IPS-15b (cell line): ENCODE measurements around the gene GNA14.
"Not testable (repeated sequence)": the region's sequence is repeated elsewhere in the genome, so short reads cannot be mapped to it uniquely, and the experiment has no call there.

Source experiments
- H3K27me3 ChIP-seq: one replicate; pipeline ENCODE4 v1.6.1; 2013; ENCODE audit warnings: low read length; ENCODE audit not compliant: control insufficient read depth, insufficient read depth
- H3K36me3 ChIP-seq: one replicate; pipeline ENCODE4 v1.6.1; 2013; ENCODE audit warnings: low read length; ENCODE audit not compliant: control insufficient read depth, insufficient read depth
- H3K4me1 ChIP-seq: one replicate; pipeline ENCODE4 v1.6.1; 2013; ENCODE audit warnings: mild to moderate bottlenecking, low read length; ENCODE audit not compliant: control insufficient read depth, insufficient read depth
- H3K4me3 ChIP-seq: one replicate; pipeline ENCODE4 v1.5.1; 2013; ENCODE audit warnings: low read depth, low read length
- H3K9ac ChIP-seq: one replicate; pipeline ENCODE4 v1.6.1; 2013; ENCODE audit warnings: low read depth, mild to moderate bottlenecking, low read length
- H3K9me3 ChIP-seq: one replicate; pipeline ENCODE4 v1.6.1; 2013; ENCODE audit warnings: mild to moderate bottlenecking, low read length; ENCODE audit not compliant: control insufficient read depth, insufficient read depth

GNA14 gene

GRCh38 chr9:77597057-77597456 is 51.1 kb downstream of the GNA14 start:
- H3K9ac ChIP-seq = no peak overlapping the region
- no peaks in the 10 kb centered on the region for H3K9me3 ChIP-seq
- no peaks in the 10 kb centered on the region for H3K4me1 ChIP-seq
- H3K27me3 ChIP-seq = no peaks in the 10 kb centered on the region
- no peak overlapping the region for H3K4me3 ChIP-seq
- H3K36me3 ChIP-seq = no peaks in the 10 kb centered on the region

DNA sequence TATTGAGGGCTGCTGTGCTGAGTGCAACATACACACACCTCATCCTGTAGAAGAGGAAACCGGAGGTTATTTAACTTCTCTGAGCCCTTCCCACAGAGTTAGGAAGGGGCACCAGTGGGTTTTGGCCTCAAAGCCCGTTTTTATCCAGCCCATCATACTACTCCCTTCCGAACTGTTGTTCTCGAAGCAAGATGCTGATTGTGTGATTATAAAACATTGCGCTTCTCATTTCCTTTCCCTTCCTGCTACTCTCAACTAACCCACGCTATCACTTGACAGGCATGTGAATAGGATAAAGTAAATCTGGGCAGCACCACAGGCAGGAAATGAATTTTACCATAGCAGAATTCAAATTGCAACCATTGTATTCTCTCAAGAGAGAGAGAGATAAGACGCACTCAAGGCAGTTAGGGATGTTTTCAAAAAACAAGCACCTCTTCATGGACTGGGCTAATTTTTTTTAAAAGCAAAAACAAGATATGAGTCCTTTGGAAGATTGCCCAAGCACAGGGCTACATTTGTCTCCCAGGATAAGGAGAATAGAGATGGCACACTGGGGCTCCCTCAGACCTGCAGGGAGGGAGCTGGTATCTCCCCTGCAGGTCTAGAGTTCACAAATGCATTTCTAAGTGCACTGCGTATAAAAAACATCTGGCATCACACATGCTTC is 52.6 kb downstream of the GNA14 start:
- H3K27me3 ChIP-seq = no peaks in the 10 kb centered on the region
- H3K9me3 ChIP-seq = no peaks in the 10 kb centered on the region
- no peak overlapping the region for H3K9ac ChIP-seq
- H3K4me1 ChIP-seq = no peaks in the 10 kb centered on the region
- no peak overlapping the region for H3K4me3 ChIP-seq
- H3K36me3 ChIP-seq = no peaks in the 10 kb centered on the region

GRCh38 chr9:77594963-77595362 is 53.2 kb downstream of the GNA14 start:
- H3K4me3 ChIP-seq = no peak overlapping the region
- H3K4me1 ChIP-seq = no peaks in the 10 kb centered on the region
- no peak overlapping the region for H3K9ac ChIP-seq
- H3K36me3 ChIP-seq = no peaks in the 10 kb centered on the region
- H3K27me3 ChIP-seq = no peaks in the 10 kb centered on the region
- no peaks in the 10 kb centered on the region for H3K9me3 ChIP-seq

- Histone ChIP-seq H3K4me3 (no peak overlapping the region), H3K4me1 (peaks cover 9% of the 10 kb centered on the region), H3K9ac (no peak overlapping the region), H3K27me3 (no peaks in the 10 kb centered on the region), H3K9me3 (no peaks in the 10 kb centered on the region), H3K36me3 (no peaks in the 10 kb centered on the region)
These were observed 54.6 kb downstream of the GNA14 start for GRCh38 chr9:77593528-77593927.

GRCh38 chr9:77592476-77592875 is 55.6 kb downstream of the GNA14 start:
- H3K36me3 ChIP-seq = no peaks in the 10 kb centered on the region
- no peak overlapping the region for H3K4me3 ChIP-seq
- no peaks in the 10 kb centered on the region for H3K9me3 ChIP-seq
- peaks cover 19% of the 10 kb centered on the region for H3K4me1 ChIP-seq
- no peaks in the 10 kb centered on the region for H3K27me3 ChIP-seq
- H3K9ac ChIP-seq = no peak overlapping the region

GRCh38 chr9:77589046-77589795 is 58.9 kb downstream of the GNA14 start:
- Histone ChIP-seq H3K27me3 (no peaks in the 10 kb centered on the region), H3K4me1 (peaks cover 39% of the 10 kb centered on the region), H3K9ac (no peak overlapping the region), H3K9me3 (no peaks in the 10 kb centered on the region), H3K4me3 (no peak overlapping the region), H3K36me3 (no peaks in the 10 kb centered on the region)

- H3K4me3 ChIP-seq = no peak overlapping the region
- H3K9me3 ChIP-seq = no peaks in the 10 kb centered on the region
- no peak overlapping the region for H3K9ac ChIP-seq
- no peaks in the 10 kb centered on the region for H3K27me3 ChIP-seq
- no peaks in the 10 kb centered on the region for H3K36me3 ChIP-seq
- peaks cover 47% of the 10 kb centered on the region for H3K4me1 ChIP-seq
These were observed 59.7 kb downstream of the GNA14 start for GRCh38 chr9:77588271-77588937.

- Histone ChIP-seq H3K4me3 (no peak overlapping the region), H3K36me3 (no peaks in the 10 kb centered on the region), H3K4me1 (peaks cover 51% of the 10 kb centered on the region), H3K9me3 (no peaks in the 10 kb centered on the region), H3K9ac (no peak overlapping the region), H3K27me3 (no peaks in the 10 kb centered on the region)
These were observed 60.3 kb downstream of the GNA14 start for GRCh38 chr9:77587851-77588250.

GRCh38 chr9:77587042-77587441 is 61.1 kb downstream of the GNA14 start:
- no peak overlapping the region for H3K4me3 ChIP-seq
- H3K36me3 ChIP-seq = no peaks in the 10 kb centered on the region
- H3K9me3 ChIP-seq = no peaks in the 10 kb centered on the region
- H3K9ac ChIP-seq = no peak overlapping the region
- no peaks in the 10 kb centered on the region for H3K27me3 ChIP-seq
- peaks cover 51% of the 10 kb centered on the region for H3K4me1 ChIP-seq

- H3K9ac ChIP-seq = no peak overlapping the region
- H3K4me1 ChIP-seq = peaks cover 51% of the 10 kb centered on the region
These were observed 61.5 kb downstream of the GNA14 start for GRCh38 chr9:77586591-77586990.

GRCh38 chr9:77585335-77585786 is 62.8 kb downstream of the GNA14 start:
- Histone ChIP-seq H3K4me1 (peaks cover 51% of the 10 kb centered on the region), H3K36me3 (no peaks in the 10 kb centered on the region), H3K27me3 (no peaks in the 10 kb centered on the region), H3K9ac (no peak overlapping the region), H3K4me3 (no peak overlapping the region), H3K9me3 (no peaks in the 10 kb centered on the region)

More at GRCh38 chr9:77586591-77586990, 61.5 kb downstream of the GNA14 start:
- Histone ChIP-seq H3K4me3 (no peak overlapping the region), H3K9me3 (no peaks in the 10 kb centered on the region), H3K27me3 (no peaks in the 10 kb centered on the region), H3K36me3 (no peaks in the 10 kb centered on the region)

DNA sequence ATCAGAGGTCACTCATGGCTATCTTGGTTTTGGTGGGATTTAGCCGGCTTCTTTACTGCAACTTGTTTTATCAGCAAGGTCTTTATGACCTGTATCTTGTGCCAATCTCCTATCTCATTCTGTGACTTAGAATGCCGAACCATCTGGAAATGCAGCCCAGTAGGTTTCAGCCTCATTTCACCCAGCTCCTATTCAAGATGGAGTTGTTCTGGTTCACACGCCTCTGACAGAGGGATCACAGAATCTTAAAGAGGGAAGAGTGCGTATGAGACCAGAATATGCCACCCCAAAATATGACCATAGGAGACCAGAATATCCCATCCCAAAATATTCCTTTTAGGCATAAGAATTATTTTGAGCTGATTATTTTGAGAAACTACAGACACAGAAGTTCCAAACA is 63.2 kb downstream of the GNA14 start:
- not testable (repeated sequence) for H3K36me3 ChIP-seq, H3K9ac ChIP-seq, H3K9me3 ChIP-seq, H3K4me3 ChIP-seq, H3K27me3 ChIP-seq
- H3K4me1 ChIP-seq = peaks cover 51% of the 10 kb centered on the region
